Adrenal gland (tissue), 5 donors: ENCODE results near the gene PCDH9.

Experiments
- CTCF ChIP-seq, 6 experiments: fragments of 450-650 bp in 4 of 6; fragments of 200-600 bp in 2 of 6; sonication (generic) in 1 of 6; IDR thresholded peaks; 1 replicate in 5 of 6; 2 replicates in 1 of 6; pipeline versions ENCODE4 v1.5.1 to v1.8.0; 2016 to 2021; ENCODE audit warnings: antibody characterized with exemption in 6 of 6, mild to moderate bottlenecking in 2 of 6, moderate library complexity in 1 of 6
- POLR2A ChIP-seq, 2 donors: fragments of 450-650 bp; IDR thresholded peaks; one replicate each; pipeline ENCODE4 v1.6.1; 2017; ENCODE audit warnings: antibody characterized with exemption in 2 of 2, mild to moderate bottlenecking in 2 of 2, moderate library complexity in 1 of 2
- donor health status: DM: no; HTN: no; CAD: no.

DNA sequence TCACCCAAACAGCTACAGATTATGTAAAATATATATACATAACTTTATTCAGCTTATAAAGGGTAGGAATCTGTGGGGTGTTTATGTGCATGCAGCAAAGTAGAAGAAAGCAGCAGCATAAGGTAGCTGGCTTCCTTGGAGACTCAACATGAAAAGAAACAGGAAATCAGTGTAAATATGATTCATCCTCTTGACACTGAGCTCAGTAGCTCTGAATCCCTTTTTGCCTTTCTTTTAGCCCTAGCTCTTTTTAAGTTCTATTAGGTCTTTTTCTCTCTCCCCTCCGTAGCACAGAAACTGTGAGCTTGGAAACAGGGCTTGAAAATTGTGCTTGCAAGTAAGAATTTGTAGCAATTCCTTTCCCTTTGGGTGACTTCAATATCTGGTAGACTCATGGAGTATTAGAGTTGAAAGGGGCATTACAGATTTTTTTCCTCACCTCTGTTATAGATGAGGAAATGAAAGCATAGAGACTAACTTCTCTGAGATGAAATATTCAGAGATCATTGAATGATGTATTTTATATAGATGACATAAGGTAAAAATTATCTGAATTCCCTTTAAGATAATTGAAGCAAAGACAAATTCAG is 314.4 kb downstream of the PCDH9 start:
- TF ChIP-seq POLR2A (IDR thresholded peaks at IDR 0.05), result no peak
- TF ChIP-seq CTCF (IDR thresholded peaks at IDR 0.05), result no peak
